ENCODE measurements around the gene RBM14.

The RBM14 gene

DNA sequence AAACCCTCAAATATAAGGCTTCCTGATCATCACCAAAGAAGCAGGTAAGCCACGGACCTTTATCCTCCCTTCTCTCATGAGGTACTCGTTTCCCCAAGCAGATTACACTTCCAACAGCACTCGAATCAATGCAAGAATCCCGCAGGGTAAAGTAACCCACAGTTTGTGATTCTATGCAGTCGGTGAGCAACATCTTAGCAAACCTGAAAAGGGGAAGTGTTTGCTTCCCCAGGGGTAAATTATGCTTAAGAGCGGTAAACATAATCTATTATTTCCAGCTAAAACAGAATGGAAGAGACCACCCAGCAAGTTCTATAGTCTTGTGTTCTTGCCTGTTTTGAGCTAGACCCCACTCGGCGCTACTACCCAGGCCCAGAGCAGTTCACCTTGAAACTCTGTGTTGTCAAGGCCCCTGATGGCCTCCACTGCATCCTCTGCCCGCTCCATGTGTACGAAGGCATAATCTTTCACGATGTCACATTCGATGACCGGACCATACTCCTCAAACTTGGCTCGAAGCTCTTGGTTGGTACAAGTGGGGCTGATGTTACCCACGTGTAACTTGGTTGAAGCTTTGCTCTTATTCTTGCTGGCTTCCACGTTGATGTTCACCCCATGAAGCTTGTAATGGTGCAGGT, 60.0 kb downstream of the RBM14 start:
- no peak for DNase-seq (ENCODE audit: extremely low read depth in 1 of 2, low read depth in 1 of 2)

All from stimulated activated CD8-positive, alpha-beta memory T cell treated with anti-CD3 and anti-CD28 coated beads, Interleukin-7, amount 100 ng/mL, for 48 hours (primary cell).